HepG2 (cell line): Measurements from ENCODE around the gene CHAF1A. TPM values are rescaled to one million over a fixed set of nuclear protein-coding genes. Genes with fewer than 3 reads are reported as not detected.

ENCODE experiments used
- GABPB1 ChIP-seq: IDR thresholded peaks from 2 replicates; pipeline ENCODE4 v1.6.1; 2016; ENCODE audit warnings: mild to moderate bottlenecking, missing genetic modification reagents, moderate library complexity, missing compliant biosample characterization
- GPN1 ChIP-seq: sonication (generic); formaldehyde crosslinking; IDR thresholded peaks from 2 replicates; pipeline ENCODE4 v1.5.1; 2020; ENCODE audit warnings: missing genetic modification reagents, borderline replicate concordance
- KLF12 ChIP-seq: sonication (generic); formaldehyde crosslinking; IDR thresholded peaks from 2 replicates; pipeline ENCODE4 v1.4.0; 2020; ENCODE audit warnings: missing genetic modification reagents, borderline replicate concordance
- PATZ1 ChIP-seq: sonication (generic); formaldehyde crosslinking; IDR thresholded peaks from 2 replicates; pipeline ENCODE4 v1.4.0; 2020; ENCODE audit warnings: missing genetic modification reagents
- RNF2 ChIP-seq: fragments of 450-650 bp; conservative IDR thresholded peaks from 2 replicates; pipeline ENCODE4 v1.6.1; 2016; ENCODE audit warnings: low read depth
- TP53 ChIP-seq: sonication (generic); formaldehyde crosslinking; conservative IDR thresholded peaks from 2 replicates; pipeline ENCODE4 v1.4.0; 2020; ENCODE audit warnings: missing genetic modification reagents
- ZBTB7B ChIP-seq: sonication (generic); formaldehyde crosslinking; IDR thresholded peaks from 2 replicates; pipeline ENCODE4 v1.4.0; 2020; ENCODE audit warnings: missing genetic modification reagents
- ZFX ChIP-seq: sonication (generic); formaldehyde crosslinking; IDR thresholded peaks from 2 replicates; pipeline ENCODE4 v1.4.0; 2020; ENCODE audit warnings: mild to moderate bottlenecking, low read depth, missing genetic modification reagents, moderate library complexity
- ZMAT3 ChIP-seq: sonication (generic); formaldehyde crosslinking; conservative IDR thresholded peaks from 2 replicates; pipeline ENCODE4 v1.7.0; 2021; ENCODE audit warnings: missing genetic modification reagents
- ZNF563 ChIP-seq: sonication (generic); formaldehyde crosslinking; IDR thresholded peaks from 2 replicates; pipeline ENCODE4 v1.8.0; 2022; ENCODE audit warnings: mild to moderate bottlenecking, moderate library complexity, missing genetic modification reagents
- polyA plus RNA-seq, 8 experiments: library from polyadenylated mRNA; depleted of rRNA in 3 of 8; stranded (reverse) in 7 of 8; unstranded in 1 of 8; fragments of >200 nt; fragmentation: Illumina TruSeq in 4 of 8; extraction: Trizol in 4 of 8; gene quantifications; 2 replicates each; pipeline versions ENCODE4 v1.2.1 to v1.2.3, GENCODE V29; 2011 to 2016; ENCODE audit warnings: low read depth in 4 of 8, missing spikeins in 1 of 8, mixed read lengths in 1 of 8; ENCODE audit not compliant: insufficient read depth in 1 of 8
- total RNA-seq, 5 experiments: library from RNA; depleted of rRNA; stranded (reverse); fragments of >200 nt; fragmentation: Illumina TruSeq; extraction: Trizol; gene quantifications; 2 replicates each; pipeline ENCODE4 v1.2.3, GENCODE V29; 2016; ENCODE audit warnings: low read depth in 1 of 5
- TF ChIP-seq, protein P1 (sequence below): sonication (generic); formaldehyde crosslinking; IDR thresholded peaks from 2 replicates; pipeline ENCODE4 v1.9.0; 2021; ENCODE audit warnings: missing genetic modification reagents, borderline replicate concordance
- TF ChIP-seq, protein P2 (sequence below): sonication (generic); formaldehyde crosslinking; conservative IDR thresholded peaks from 2 replicates; pipeline ENCODE4 v1.8.1; 2023; ENCODE audit warnings: missing genetic modification reagents

The CHAF1A gene
- total and polyA plus RNA-seq, 2 of the 13 experiments (the other 11 are each of a cell fraction or from before 2014, with no cell fraction given), result 11.0 to 34.8 TPM

GRCh38 chr19:4403005-4403761 is 743 bp downstream of the CHAF1A start (continued):
- no peak for TF ChIP-seq GPN1 (CRISPR knock-in tag)
- TF ChIP-seq, protein P1, sequence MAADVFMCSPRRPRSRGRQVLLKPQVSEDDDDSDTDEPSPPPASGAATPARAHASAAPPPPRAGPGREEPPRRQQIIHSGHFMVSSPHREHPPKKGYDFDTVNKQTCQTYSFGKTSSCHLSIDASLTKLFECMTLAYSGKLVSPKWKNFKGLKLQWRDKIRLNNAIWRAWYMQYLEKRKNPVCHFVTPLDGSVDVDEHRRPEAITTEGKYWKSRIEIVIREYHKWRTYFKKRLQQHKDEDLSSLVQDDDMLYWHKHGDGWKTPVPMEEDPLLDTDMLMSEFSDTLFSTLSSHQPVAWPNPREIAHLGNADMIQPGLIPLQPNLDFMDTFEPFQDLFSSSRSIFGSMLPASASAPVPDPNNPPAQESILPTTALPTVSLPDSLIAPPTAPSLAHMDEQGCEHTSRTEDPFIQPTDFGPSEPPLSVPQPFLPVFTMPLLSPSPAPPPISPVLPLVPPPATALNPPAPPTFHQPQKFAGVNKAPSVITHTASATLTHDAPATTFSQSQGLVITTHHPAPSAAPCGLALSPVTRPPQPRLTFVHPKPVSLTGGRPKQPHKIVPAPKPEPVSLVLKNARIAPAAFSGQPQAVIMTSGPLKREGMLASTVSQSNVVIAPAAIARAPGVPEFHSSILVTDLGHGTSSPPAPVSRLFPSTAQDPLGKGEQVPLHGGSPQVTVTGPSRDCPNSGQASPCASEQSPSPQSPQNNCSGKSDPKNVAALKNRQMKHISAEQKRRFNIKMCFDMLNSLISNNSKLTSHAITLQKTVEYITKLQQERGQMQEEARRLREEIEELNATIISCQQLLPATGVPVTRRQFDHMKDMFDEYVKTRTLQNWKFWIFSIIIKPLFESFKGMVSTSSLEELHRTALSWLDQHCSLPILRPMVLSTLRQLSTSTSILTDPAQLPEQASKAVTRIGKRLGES (CRISPR knock-in tag), result no peak
- no peak for TF ChIP-seq TP53 (CRISPR knock-in tag)
- TF ChIP-seq, protein P2, sequence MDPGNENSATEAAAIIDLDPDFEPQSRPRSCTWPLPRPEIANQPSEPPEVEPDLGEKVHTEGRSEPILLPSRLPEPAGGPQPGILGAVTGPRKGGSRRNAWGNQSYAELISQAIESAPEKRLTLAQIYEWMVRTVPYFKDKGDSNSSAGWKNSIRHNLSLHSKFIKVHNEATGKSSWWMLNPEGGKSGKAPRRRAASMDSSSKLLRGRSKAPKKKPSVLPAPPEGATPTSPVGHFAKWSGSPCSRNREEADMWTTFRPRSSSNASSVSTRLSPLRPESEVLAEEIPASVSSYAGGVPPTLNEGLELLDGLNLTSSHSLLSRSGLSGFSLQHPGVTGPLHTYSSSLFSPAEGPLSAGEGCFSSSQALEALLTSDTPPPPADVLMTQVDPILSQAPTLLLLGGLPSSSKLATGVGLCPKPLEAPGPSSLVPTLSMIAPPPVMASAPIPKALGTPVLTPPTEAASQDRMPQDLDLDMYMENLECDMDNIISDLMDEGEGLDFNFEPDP, result 0 out of 2 replicates have a peak, but pooled peaks have one; percentile 36
- TF ChIP-seq PATZ1 (CRISPR knock-in tag), result no peak
- TF ChIP-seq GABPB1 (CRISPR knock-in tag), result no peak
- TF ChIP-seq RNF2, result no peak
- TF ChIP-seq KLF12 (CRISPR knock-in tag), result no peak
- 0 out of 2 replicates have a peak, but pooled peaks have one; percentile 6 for TF ChIP-seq ZFX (CRISPR knock-in tag)
- 0 out of 2 replicates have a peak, but pooled peaks have one; percentile 22 for TF ChIP-seq ZBTB7B (CRISPR knock-in tag)
- TF ChIP-seq ZNF563, result no peak
- peak; percentile 48; the same call in 1 of the 2 replicates for TF ChIP-seq ZMAT3 (CRISPR knock-in tag)
